A549 (cell line): Measurements from ENCODE around the gene EML1. TPM values are rescaled to one million over a fixed set of nuclear protein-coding genes. Genes with fewer than 3 reads are reported as not detected.

Experiments
- ATAC-seq, 2 experiments: fragments of 200-7000 bp in 1 of 2; fragments of >200 bp in 1 of 2; cut with Nextera tagmentation in 1 of 2; cut with Tn5 transposase in 1 of 2; 3 replicates each; pipeline versions ENCODE4 v1.8.0 to v1.9.1; 2018 to 2020; ENCODE audit warnings: mild to moderate bottlenecking in 1 of 2, moderate library complexity in 1 of 2
- CTCF ChIA-PET: fragments of 300-600 bp; sonication (Branson Sonifier 250); formaldehyde crosslinking; extraction: SDS; loops from one replicate; lab custom pipeline; 2021; ENCODE audit warnings: antibody characterized with exemption, inconsistent platforms; lab: Yijun Ruan, JAX
- POLR2A ChIA-PET: fragments of 350-600 bp; formaldehyde crosslinking; extraction: SDS; loops from one replicate; lab custom pipeline; 2021; ENCODE audit warnings: antibody characterized with exemption, inconsistent platforms; lab: Yijun Ruan, JAX
- DNase-seq, 2 experiments: peaks; one replicate each; pipeline versions ENCODE4 v3.0.0 to v3.0.0-alpha.2; 2011 to 2016; ENCODE audit warnings: low read depth in 1 of 2, low spot score in 1 of 2
- FAIRE-seq: peaks from 2 replicates; lab custom pipeline; 2011; peaks lifted over from hg19 to GRCh38; lab: Jason Lieb, UNC
- H3K27ac ChIP-seq, 2 experiments: fragments of >200 bp; sonication (Bioruptor Twin); formaldehyde crosslinking; 3 replicates each; pipeline ENCODE4 v1.5.1; 2016 to 2017
- H3K4me1 ChIP-seq: fragments of >200 bp; sonication (Bioruptor Twin); formaldehyde crosslinking; 3 replicates; pipeline ENCODE4 v1.6.1; 2016
- H3K4me2 ChIP-seq: fragments of >200 bp; sonication (Bioruptor Twin); formaldehyde crosslinking; 3 replicates; pipeline ENCODE4 v1.6.1; 2016
- H3K4me3 ChIP-seq: fragments of >200 bp; sonication (Bioruptor Twin); formaldehyde crosslinking; 3 replicates; pipeline ENCODE4 v1.5.1; 2016
- H3K9me3 ChIP-seq: fragments of >200 bp; sonication (Bioruptor Twin); formaldehyde crosslinking; 3 replicates; pipeline ENCODE4 v1.6.1; 2016
- EHF ChIP-seq: fragments of 250-450 bp; sonication (Bioruptor Pico); IDR thresholded peaks from 2 replicates; pipeline ENCODE4 v1.5.0; 2020; ENCODE audit warnings: mild to moderate bottlenecking
- EHMT2 ChIP-seq: fragments of 200-600 bp; sonication (generic); IDR thresholded peaks from 2 replicates; pipeline ENCODE4 v1.6.1; 2016; ENCODE audit warnings: antibody characterized with exemption, low read depth, mild to moderate bottlenecking, moderate library complexity
- FOSL2 ChIP-seq, 2 experiments: fragments of 450-650 bp in 1 of 2; fragments of >200 bp in 1 of 2; sonication (Bioruptor Twin) in 1 of 2; formaldehyde crosslinking; IDR thresholded peaks; 2 replicates each; pipeline versions ENCODE4 v1.5.0 to v1.6.1; 2016 to 2020; ENCODE audit warnings: mild to moderate bottlenecking in 1 of 2, moderate library complexity in 1 of 2
- FOXS1 ChIP-seq: fragments of 250-450 bp; sonication (Bioruptor Pico); IDR thresholded peaks from 2 replicates; pipeline ENCODE4 v1.5.0; 2020; ENCODE audit warnings: mild to moderate bottlenecking, moderate library complexity
- HDAC2 ChIP-seq: fragments of 200-600 bp; sonication (generic); IDR thresholded peaks from 2 replicates; pipeline ENCODE4 v1.6.1; 2016
- HOXA7 ChIP-seq: fragments of 250-450 bp; sonication (Bioruptor Pico); IDR thresholded peaks from 2 replicates; pipeline ENCODE4 v1.5.0; 2020; ENCODE audit warnings: mild to moderate bottlenecking, moderate library complexity
- HOXB5 ChIP-seq: fragments of 250-450 bp; sonication (Bioruptor Pico); IDR thresholded peaks from 2 replicates; pipeline ENCODE4 v1.5.0; 2020; ENCODE audit warnings: mild to moderate bottlenecking, moderate library complexity
- MYC ChIP-seq: IDR thresholded peaks from 2 replicates; pipeline ENCODE4 v1.6.1; 2012; ENCODE audit warnings: mild to moderate bottlenecking, inconsistent platforms, low read length, improper control_type of control experiment, borderline replicate concordance
- PHF8 ChIP-seq: fragments of 200-600 bp; sonication (generic); IDR thresholded peaks from 2 replicates; pipeline ENCODE4 v1.6.1; 2016; ENCODE audit warnings: low read depth, mild to moderate bottlenecking, antibody characterized with exemption, moderate library complexity, borderline replicate concordance
- POLR2AphosphoS2 ChIP-seq: conservative IDR thresholded peaks from 2 replicates; pipeline ENCODE4 v1.6.1; 2012; ENCODE audit warnings: low read length, improper control_type of control experiment, inconsistent platforms
- RARB ChIP-seq: fragments of 250-450 bp; sonication (Bioruptor Pico); IDR thresholded peaks from 2 replicates; pipeline ENCODE4 v1.8.0; 2021; ENCODE audit warnings: mild to moderate bottlenecking, moderate library complexity
- RNF2 ChIP-seq: fragments of 200-600 bp; sonication (generic); IDR thresholded peaks from 2 replicates; pipeline ENCODE4 v1.6.1; 2016; ENCODE audit warnings: low read depth, mild to moderate bottlenecking, antibody characterized with exemption, moderate library complexity, borderline replicate concordance
- SMC3 ChIP-seq: fragments of >200 bp; sonication (Bioruptor Twin); formaldehyde crosslinking; IDR thresholded peaks from 3 replicates; pipeline ENCODE4 v1.6.1; 2018; ENCODE audit warnings: inconsistent platforms
- TP53 ChIP-seq: fragments of 250-450 bp; sonication (Bioruptor Pico); IDR thresholded peaks from 2 replicates; pipeline ENCODE4 v1.5.0; 2021; ENCODE audit warnings: mild to moderate bottlenecking, moderate library complexity
- ZC3H11A ChIP-seq: fragments of 450-650 bp; IDR thresholded peaks from 2 replicates; pipeline ENCODE4 v1.6.1; 2014; ENCODE audit warnings: antibody characterized with exemption, mild to moderate bottlenecking
- ZSCAN20 ChIP-seq: fragments of 250-450 bp; sonication (Bioruptor Pico); IDR thresholded peaks from 2 replicates; pipeline ENCODE4 v1.8.0; 2022; ENCODE audit warnings: mild to moderate bottlenecking, moderate library complexity
- WGBS: methylation state at CpG from one replicate; pipeline ENCODE4 v1.1.6; 2017; ENCODE audit errors: missing lambda C conversion rate; 5-methylcytosine and 5-hydroxymethylcytosine counted together
- polyA plus RNA-seq, 4 experiments: library from polyadenylated mRNA; depleted of rRNA in 3 of 4; stranded (reverse); fragments of >200 nt; fragmentation: RNase III in 1 of 4; extraction: RNeasy Plus Mini Kit Qiagen cat#74134 plus additional on column Dnase treatment in 1 of 4; gene quantifications; 2 replicates in 3 of 4; 3 replicates in 1 of 4; pipeline ENCODE4 v1.2.3, GENCODE V29; 2011 to 2017
- TF ChIP-seq, protein P1 (sequence below): fragments of 450-650 bp; IDR thresholded peaks from 2 replicates; pipeline ENCODE4 v1.6.1; 2014; ENCODE audit warnings: antibody characterized with exemption
- TF ChIP-seq, protein P2 (sequence below): fragments of >200 bp; sonication (Bioruptor Twin); formaldehyde crosslinking; IDR thresholded peaks from 3 replicates; pipeline ENCODE4 v1.6.1; 2016
- TF ChIP-seq, protein P3 (sequence below): IDR thresholded peaks from 2 replicates; pipeline ENCODE4 v1.6.1; 2012; ENCODE audit warnings: low read depth, borderline replicate concordance
- TF ChIP-seq, protein P4 (sequence below): fragments of 200-600 bp; sonication (generic); IDR thresholded peaks from 2 replicates; pipeline ENCODE4 v1.6.1; 2016; ENCODE audit warnings: antibody characterized with exemption, mild to moderate bottlenecking, moderate library complexity
- TF ChIP-seq, protein P5 (sequence below): fragments of >200 bp; sonication (Bioruptor Twin); formaldehyde crosslinking; IDR thresholded peaks from 2 replicates; pipeline ENCODE4 v1.6.1; 2016

EML1 gene
- polyA plus RNA-seq, 2 of the 4 experiments (the other 2 are of a cell fraction) = 29.7 to 30.8 TPM

DNA sequence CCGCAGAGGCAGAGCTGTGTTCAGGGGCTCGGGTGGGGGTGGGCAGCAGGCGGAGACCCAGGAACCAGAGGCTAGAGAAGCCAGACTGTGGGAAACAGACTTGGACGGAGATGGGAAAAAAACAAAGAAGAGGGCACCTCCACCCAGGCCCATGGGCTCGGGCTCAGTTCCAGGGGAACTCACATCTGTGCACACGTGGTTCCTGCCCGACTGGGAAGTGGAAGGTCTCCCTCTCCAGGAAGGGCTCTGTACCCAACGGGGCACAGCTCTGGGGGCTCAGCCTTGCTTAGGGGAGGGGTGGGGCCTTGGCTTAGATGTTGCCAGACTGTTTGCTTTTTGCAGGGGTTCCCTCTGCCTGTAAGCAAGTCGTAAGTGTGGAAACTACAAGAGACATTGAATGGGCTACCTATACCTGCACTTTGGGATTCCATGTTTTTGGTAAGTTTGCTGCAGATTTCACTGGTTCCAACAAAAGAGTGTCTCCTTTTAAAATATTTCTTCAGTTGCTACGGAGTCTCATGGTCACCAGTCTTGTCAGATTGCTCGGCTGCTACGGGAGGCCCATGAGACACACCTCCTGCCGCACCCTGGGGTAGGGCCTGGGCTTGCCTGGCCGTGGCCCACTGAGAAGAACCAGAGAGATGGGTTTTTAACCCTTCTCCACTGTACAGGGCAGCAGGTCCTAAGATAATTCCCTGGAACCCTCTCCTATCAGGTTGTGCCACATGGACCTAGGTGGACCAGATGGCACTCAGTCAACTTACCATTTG is 144.4 kb downstream of the EML1 start:
- DNase-seq (no peak), FAIRE-seq (no peak), ATAC-seq (no peak)
- no peak overlapping the region for H3K4me2 ChIP-seq
- 93% methylated on average over 12 of the region's 14 CpGs for WGBS
- H3K9me3 ChIP-seq = no peaks in the 10 kb centered on the region
- POLR2A ChIA-PET = no interaction called here
- H3K4me3 ChIP-seq = no peak overlapping the region
- CTCF ChIA-PET = interaction anchor here (1.0 to 5.5 kb wide), 2 partner anchors 10 to 38 kb away, joined by 3 to 44 read pairs; no protein-coding TSS in a partner anchor
- H3K27ac ChIP-seq = no peak overlapping the region
- no peak for TF ChIP-seq MYC
- TF ChIP-seq, protein P1, sequence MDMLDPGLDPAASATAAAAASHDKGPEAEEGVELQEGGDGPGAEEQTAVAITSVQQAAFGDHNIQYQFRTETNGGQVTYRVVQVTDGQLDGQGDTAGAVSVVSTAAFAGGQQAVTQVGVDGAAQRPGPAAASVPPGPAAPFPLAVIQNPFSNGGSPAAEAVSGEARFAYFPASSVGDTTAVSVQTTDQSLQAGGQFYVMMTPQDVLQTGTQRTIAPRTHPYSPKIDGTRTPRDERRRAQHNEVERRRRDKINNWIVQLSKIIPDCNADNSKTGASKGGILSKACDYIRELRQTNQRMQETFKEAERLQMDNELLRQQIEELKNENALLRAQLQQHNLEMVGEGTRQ = no peak
- TF ChIP-seq, protein P2, sequence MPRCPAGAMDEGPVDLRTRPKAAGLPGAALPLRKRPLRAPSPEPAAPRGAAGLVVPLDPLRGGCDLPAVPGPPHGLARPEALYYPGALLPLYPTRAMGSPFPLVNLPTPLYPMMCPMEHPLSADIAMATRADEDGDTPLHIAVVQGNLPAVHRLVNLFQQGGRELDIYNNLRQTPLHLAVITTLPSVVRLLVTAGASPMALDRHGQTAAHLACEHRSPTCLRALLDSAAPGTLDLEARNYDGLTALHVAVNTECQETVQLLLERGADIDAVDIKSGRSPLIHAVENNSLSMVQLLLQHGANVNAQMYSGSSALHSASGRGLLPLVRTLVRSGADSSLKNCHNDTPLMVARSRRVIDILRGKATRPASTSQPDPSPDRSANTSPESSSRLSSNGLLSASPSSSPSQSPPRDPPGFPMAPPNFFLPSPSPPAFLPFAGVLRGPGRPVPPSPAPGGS = no peak
- TF ChIP-seq HDAC2 = no peak
- no peak for TF ChIP-seq RARB (CRISPR knock-in tag)
- TF ChIP-seq FOSL2 (IDR thresholded peaks at IDR 0.05) = no peak
- no peak for TF ChIP-seq FOSL2 (CRISPR knock-in tag; IDR thresholded peaks at IDR 0.05)
- TF ChIP-seq, all 56 proteins: peak for 0
- no peaks in the 10 kb centered on the region for H3K4me1 ChIP-seq

DNA sequence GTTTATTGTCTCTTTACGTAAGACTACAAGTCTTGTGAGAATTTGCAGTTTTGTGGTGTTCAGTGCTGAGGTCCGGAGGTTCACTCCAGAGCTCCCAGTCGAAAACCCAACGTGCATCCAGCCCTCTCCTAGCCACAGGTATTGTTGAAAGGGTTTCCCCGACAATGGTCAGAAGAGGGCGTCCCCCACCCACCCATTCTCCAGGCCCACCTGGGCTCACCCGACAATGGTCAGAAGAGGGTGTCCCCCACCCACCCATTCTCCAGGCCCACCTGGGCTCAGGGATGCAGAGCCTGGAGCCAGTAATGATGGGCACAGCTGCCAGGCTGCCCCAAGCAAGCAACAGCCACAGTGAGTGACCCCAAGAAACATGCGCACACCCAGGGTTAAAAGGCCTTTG is 145.2 kb downstream of the EML1 start:
- ChIA-PET POLR2A (no interaction called here), CTCF (interaction anchor here (0.6 to 5.5 kb wide), 2 partner anchors 9 to 255 kb away, joined by 3 to 44 read pairs; no protein-coding TSS in a partner anchor)
- no peak for ATAC-seq
- no peak overlapping the region for H3K4me2 ChIP-seq
- H3K27ac ChIP-seq = no peak overlapping the region
- no peak overlapping the region for H3K4me3 ChIP-seq
- FAIRE-seq = no peak
- no peaks in the 10 kb centered on the region for H3K4me1 ChIP-seq
- no peak for DNase-seq
- TF ChIP-seq, protein P3, sequence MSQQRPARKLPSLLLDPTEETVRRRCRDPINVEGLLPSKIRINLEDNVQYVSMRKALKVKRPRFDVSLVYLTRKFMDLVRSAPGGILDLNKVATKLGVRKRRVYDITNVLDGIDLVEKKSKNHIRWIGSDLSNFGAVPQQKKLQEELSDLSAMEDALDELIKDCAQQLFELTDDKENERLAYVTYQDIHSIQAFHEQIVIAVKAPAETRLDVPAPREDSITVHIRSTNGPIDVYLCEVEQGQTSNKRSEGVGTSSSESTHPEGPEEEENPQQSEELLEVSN = no peak
- TF ChIP-seq, protein P4, sequence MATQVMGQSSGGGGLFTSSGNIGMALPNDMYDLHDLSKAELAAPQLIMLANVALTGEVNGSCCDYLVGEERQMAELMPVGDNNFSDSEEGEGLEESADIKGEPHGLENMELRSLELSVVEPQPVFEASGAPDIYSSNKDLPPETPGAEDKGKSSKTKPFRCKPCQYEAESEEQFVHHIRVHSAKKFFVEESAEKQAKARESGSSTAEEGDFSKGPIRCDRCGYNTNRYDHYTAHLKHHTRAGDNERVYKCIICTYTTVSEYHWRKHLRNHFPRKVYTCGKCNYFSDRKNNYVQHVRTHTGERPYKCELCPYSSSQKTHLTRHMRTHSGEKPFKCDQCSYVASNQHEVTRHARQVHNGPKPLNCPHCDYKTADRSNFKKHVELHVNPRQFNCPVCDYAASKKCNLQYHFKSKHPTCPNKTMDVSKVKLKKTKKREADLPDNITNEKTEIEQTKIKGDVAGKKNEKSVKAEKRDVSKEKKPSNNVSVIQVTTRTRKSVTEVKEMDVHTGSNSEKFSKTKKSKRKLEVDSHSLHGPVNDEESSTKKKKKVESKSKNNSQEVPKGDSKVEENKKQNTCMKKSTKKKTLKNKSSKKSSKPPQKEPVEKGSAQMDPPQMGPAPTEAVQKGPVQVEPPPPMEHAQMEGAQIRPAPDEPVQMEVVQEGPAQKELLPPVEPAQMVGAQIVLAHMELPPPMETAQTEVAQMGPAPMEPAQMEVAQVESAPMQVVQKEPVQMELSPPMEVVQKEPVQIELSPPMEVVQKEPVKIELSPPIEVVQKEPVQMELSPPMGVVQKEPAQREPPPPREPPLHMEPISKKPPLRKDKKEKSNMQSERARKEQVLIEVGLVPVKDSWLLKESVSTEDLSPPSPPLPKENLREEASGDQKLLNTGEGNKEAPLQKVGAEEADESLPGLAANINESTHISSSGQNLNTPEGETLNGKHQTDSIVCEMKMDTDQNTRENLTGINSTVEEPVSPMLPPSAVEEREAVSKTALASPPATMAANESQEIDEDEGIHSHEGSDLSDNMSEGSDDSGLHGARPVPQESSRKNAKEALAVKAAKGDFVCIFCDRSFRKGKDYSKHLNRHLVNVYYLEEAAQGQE = no peak
- TF ChIP-seq PHF8 = no peak
- TF ChIP-seq MYC = no peak
- TF ChIP-seq EHF = no peak
- no peak for TF ChIP-seq SMC3
- no peak for TF ChIP-seq HOXA7 (CRISPR knock-in tag)
- TF ChIP-seq TP53 = no peak
- TF ChIP-seq, protein P5, sequence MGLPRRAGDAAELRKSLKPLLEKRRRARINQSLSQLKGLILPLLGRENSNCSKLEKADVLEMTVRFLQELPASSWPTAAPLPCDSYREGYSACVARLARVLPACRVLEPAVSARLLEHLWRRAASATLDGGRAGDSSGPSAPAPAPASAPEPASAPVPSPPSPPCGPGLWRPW = no peak
- TF ChIP-seq ZSCAN20 (CRISPR knock-in tag) = no peak
- no peak for TF ChIP-seq HDAC2
- TF ChIP-seq ZC3H11A = no peak
- no peak for TF ChIP-seq FOXS1 (CRISPR knock-in tag)
- TF ChIP-seq RNF2 = no peak
- TF ChIP-seq FOSL2 (IDR thresholded peaks at IDR 0.05) = no peak
- TF ChIP-seq FOSL2 (CRISPR knock-in tag; IDR thresholded peaks at IDR 0.05) = no peak
- no peak for TF ChIP-seq POLR2AphosphoS2
- no peak for TF ChIP-seq HOXB5 (CRISPR knock-in tag)
- TF ChIP-seq EHMT2 = no peak
- TF ChIP-seq, all 56 proteins: peak for 0
- H3K9me3 ChIP-seq = no peaks in the 10 kb centered on the region
- WGBS = 87% methylated on average over 8 of the region's 8 CpGs
